RKO (cell line): ENCODE data around the gene NFKBIB.
A peak's percentile ranks its signal among the peaks of the same experiment; 100 is the strongest.
"Not testable (repeated sequence)": the region's sequence is repeated elsewhere in the genome, so short reads cannot be mapped to it uniquely, and the experiment has no call there.

ENCODE experiments used
- DNase-seq: peaks from one replicate; pipeline ENCODE4 v3.0.0-alpha.2; 2016; ENCODE audit warnings: low spot score

NFKBIB gene

GRCh38 chr19:38928391-38929001, 28.7 kb downstream of the NFKBIB start:
- DNase-seq: no peak

GRCh38 chr19:38929929-38930775, 30.4 kb downstream of the NFKBIB start, which contains the start of gene SARS2:
SARS2 (minus strand) TSS chr19:38930763; CDS start chr19:38930736, 27 bp downstream.
- DNase-seq: peak; percentile 96

- DNase-seq: peak; percentile 99
Measured at GRCh38 chr19:38930776-38931520, 31.2 kb downstream of the NFKBIB start, which contains the start of gene MRPS12. MRPS12 (plus strand) TSS chr19:38930944; CDS start chr19:38931295, 351 bp downstream.

- no peak for DNase-seq
Measured at GRCh38 chr19:38931521-38931793, 31.7 kb downstream of the NFKBIB start.

- DNase-seq: no peak
Measured at GRCh38 chr19:38932425-38933179, 32.8 kb downstream of the NFKBIB start.

GRCh38 chr19:38933544-38933943, 33.8 kb downstream of the NFKBIB start:
- no peak for DNase-seq

- no peak for DNase-seq
Measured at GRCh38 chr19:38939957-38940356, 40.2 kb downstream of the NFKBIB start.

- DNase-seq: not testable (repeated sequence)
Measured at GRCh38 chr19:38941466-38941865, 41.7 kb downstream of the NFKBIB start.

GRCh38 chr19:38941979-38942378, 42.2 kb downstream of the NFKBIB start:
- no peak for DNase-seq

GRCh38 chr19:38942471-38943181, 42.9 kb downstream of the NFKBIB start:
- DNase-seq: no peak

GRCh38 chr19:38944981-38945506, 45.3 kb downstream of the NFKBIB start:
- DNase-seq: no peak

GRCh38 chr19:38945562-38946228, 45.9 kb downstream of the NFKBIB start:
- no peak for DNase-seq

- DNase-seq: no peak
Measured at GRCh38 chr19:38946229-38947010, 46.7 kb downstream of the NFKBIB start.

GRCh38 chr19:38949580-38950367, 50.0 kb downstream of the NFKBIB start:
- DNase-seq: no peak

GRCh38 chr19:38951187-38951586, 51.4 kb downstream of the NFKBIB start:
- no peak for DNase-seq

GRCh38 chr19:38952395-38953165, 52.8 kb downstream of the NFKBIB start:
- DNase-seq: peak; percentile 63

- no peak for DNase-seq
Measured at GRCh38 chr19:38953677-38954076, 53.9 kb downstream of the NFKBIB start.

GRCh38 chr19:38956264-38956663, 56.5 kb downstream of the NFKBIB start:
- DNase-seq: no peak
